Mesendoderm (in vitro differentiated cells): ENCODE measurements around the gene TTC39A.

Source experiments
- DNase-seq: peaks from one replicate; pipeline ENCODE4 v3.0.0; 2013
- H2AK5ac ChIP-seq: 2 replicates; pipeline ENCODE4 v1.6.1; 2013; ENCODE audit warnings: low read length, inconsistent platforms
- H2BK120ac ChIP-seq: 2 replicates; pipeline ENCODE4 v1.6.1; 2013; ENCODE audit warnings: low read depth, mild to moderate bottlenecking, low read length, moderate library complexity, mixed read lengths
- H2BK15ac ChIP-seq: replicated peaks from 2 replicates; pipeline ENCODE4 v1.6.1; 2013; ENCODE audit warnings: low read depth, mild to moderate bottlenecking, moderate library complexity
- H2BK5ac ChIP-seq: 2 replicates; pipeline ENCODE4 v1.6.1; 2013; ENCODE audit warnings: low read length, inconsistent platforms
- H3K18ac ChIP-seq: 2 replicates; pipeline ENCODE4 v1.6.1; 2013; ENCODE audit warnings: mild to moderate bottlenecking, low read length, mixed read lengths
- H3K23ac ChIP-seq: one replicate; pipeline ENCODE4 v1.6.1; 2013; ENCODE audit warnings: low read length
- H3K27ac ChIP-seq: 2 replicates; pipeline ENCODE4 v1.5.1; 2013; ENCODE audit warnings: low read depth, mild to moderate bottlenecking, inconsistent platforms, low read length, moderate library complexity
- H3K27me3 ChIP-seq: 2 replicates; pipeline ENCODE4 v1.6.1; 2013; ENCODE audit warnings: low read length, control low read depth, mild to moderate bottlenecking, inconsistent platforms; ENCODE audit not compliant: insufficient read depth, poor library complexity
- H3K36me3 ChIP-seq: 2 replicates; pipeline ENCODE4 v1.6.1; 2013; ENCODE audit warnings: low read length, inconsistent platforms; ENCODE audit not compliant: control insufficient read depth, insufficient read depth
- H3K4ac ChIP-seq: one replicate; pipeline ENCODE4 v1.6.1; 2013; ENCODE audit warnings: low read depth, mild to moderate bottlenecking, low read length, moderate library complexity
- H3K4me1 ChIP-seq: 2 replicates; pipeline ENCODE4 v1.6.1; 2013; ENCODE audit warnings: low read depth, low read length, inconsistent platforms; ENCODE audit not compliant: control insufficient read depth
- H3K4me2 ChIP-seq: 2 replicates; pipeline ENCODE4 v1.6.1; 2013; ENCODE audit warnings: low read length
- H3K4me3 ChIP-seq: 2 replicates; pipeline ENCODE4 v1.5.1; 2013; ENCODE audit warnings: mild to moderate bottlenecking, low read length
- H3K56ac ChIP-seq: one replicate; pipeline ENCODE4 v1.6.1; 2013; ENCODE audit warnings: low read length
- H3K79me1 ChIP-seq: 2 replicates; pipeline ENCODE4 v1.6.1; 2013; ENCODE audit warnings: low read length, inconsistent platforms
- H3K79me2 ChIP-seq: 2 replicates; pipeline ENCODE4 v1.6.1; 2013; ENCODE audit warnings: mild to moderate bottlenecking, low read length; ENCODE audit not compliant: control insufficient read depth, insufficient read depth
- H3K9ac ChIP-seq: 2 replicates; pipeline ENCODE4 v1.6.1; 2013; ENCODE audit warnings: low read length, inconsistent platforms
- H4K5ac ChIP-seq: one replicate; pipeline ENCODE4 v1.6.1; 2013; ENCODE audit warnings: low read length
- H4K8ac ChIP-seq: one replicate; pipeline ENCODE4 v1.6.1; 2013; ENCODE audit warnings: low read depth, mild to moderate bottlenecking, control low read depth, low read length, moderate library complexity
- WGBS: extraction: QIAGEN DNeasy Blood & Tissue Kit; methylation state at CpG from one replicate; pipeline ENCODE4 v1.1.7; 2013; ENCODE audit warnings: low lambda C conversion rate, missing lambda C conversion rate; ENCODE audit not compliant: insufficient coverage; ENCODE audit errors: extremely low coverage; 5-methylcytosine and 5-hydroxymethylcytosine counted together

The TTC39A gene

DNA sequence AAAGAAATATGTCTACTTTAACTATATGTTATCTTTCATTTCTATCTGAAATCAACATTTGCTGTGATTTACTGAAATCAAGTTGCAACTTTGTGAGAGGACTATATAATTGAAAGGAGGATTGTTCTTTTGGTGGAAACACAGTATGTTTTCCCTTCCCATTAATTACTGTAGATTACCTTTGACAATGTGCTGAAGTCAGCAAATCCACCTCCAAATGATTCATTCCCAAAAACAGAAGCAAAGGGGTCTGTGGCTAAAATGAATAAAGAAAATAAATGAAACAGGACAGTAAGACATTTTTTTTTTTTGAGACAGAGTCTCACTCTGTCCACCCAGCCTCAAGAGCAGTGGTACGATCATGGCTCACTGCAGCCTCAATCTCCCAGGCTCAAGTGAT lies 35.4 kb upstream of the TTC39A start:
- H2BK120ac ChIP-seq = no peak overlapping the region
- no peaks in the 10 kb centered on the region for H3K79me1 ChIP-seq
- WGBS = no CpG with 5 or more reads among the region's 1 CpG
- DNase-seq = no peak
- H3K18ac ChIP-seq = no peak overlapping the region
- no peak overlapping the region for H3K23ac ChIP-seq
- H3K4ac ChIP-seq = no peak overlapping the region
- no peaks in the 10 kb centered on the region for H3K79me2 ChIP-seq
- H4K5ac ChIP-seq = no peak overlapping the region
- H3K27me3 ChIP-seq = no peaks in the 10 kb centered on the region
- H2AK5ac ChIP-seq = no peak overlapping the region
- no peaks in the 10 kb centered on the region for H3K36me3 ChIP-seq
- H3K4me2 ChIP-seq = no peak overlapping the region
- H3K56ac ChIP-seq = no peak overlapping the region
- H3K4me1 ChIP-seq = no peaks in the 10 kb centered on the region
- no peak overlapping the region for H2BK5ac ChIP-seq
- no peak overlapping the region for H2BK15ac ChIP-seq
- H3K4me3 ChIP-seq = no peak overlapping the region
- H3K9ac ChIP-seq = no peak overlapping the region
- H3K27ac ChIP-seq = no peak overlapping the region
- no peak overlapping the region for H4K8ac ChIP-seq

DNA sequence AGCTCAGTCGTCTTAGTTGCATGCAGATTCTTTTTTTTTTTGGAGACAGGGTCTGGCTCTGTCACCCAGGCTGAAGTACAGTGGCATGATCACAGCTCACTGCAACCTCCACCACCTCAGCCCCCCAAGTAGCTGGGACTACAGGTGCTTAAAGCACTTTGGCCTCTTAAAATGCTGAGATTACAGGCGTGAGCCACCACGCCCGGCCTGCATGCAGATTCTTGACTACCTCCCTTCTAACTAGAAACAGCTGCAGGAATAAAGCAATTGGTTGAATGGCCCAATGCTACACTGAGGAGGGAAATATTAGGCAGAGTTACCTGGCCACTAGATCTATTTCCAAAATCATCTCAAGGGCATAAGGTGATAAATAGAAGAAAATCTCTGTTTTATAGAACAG lies 29.5 kb upstream of the TTC39A start:
- no peak for DNase-seq
- Histone ChIP-seq H3K79me2 (no peaks in the 10 kb centered on the region), H3K79me1 (no peaks in the 10 kb centered on the region), H3K27me3 (no peaks in the 10 kb centered on the region), H3K36me3 (no peaks in the 10 kb centered on the region), H2BK5ac (no peak overlapping the region), H3K56ac (no peak overlapping the region), H4K5ac (no peak overlapping the region), H2BK120ac (no peak overlapping the region), H3K9ac (no peak overlapping the region), H3K23ac (no peak overlapping the region), H3K4ac (no peak overlapping the region), H3K27ac (no peak overlapping the region), H2AK5ac (no peak overlapping the region), H3K4me1 (no peaks in the 10 kb centered on the region), H3K4me3 (no peak overlapping the region), H3K4me2 (no peak overlapping the region), H2BK15ac (no peak overlapping the region), H3K18ac (no peak overlapping the region), H4K8ac (no peak overlapping the region)
- WGBS = no CpG with 5 or more reads among the region's 4 CpGs

DNA sequence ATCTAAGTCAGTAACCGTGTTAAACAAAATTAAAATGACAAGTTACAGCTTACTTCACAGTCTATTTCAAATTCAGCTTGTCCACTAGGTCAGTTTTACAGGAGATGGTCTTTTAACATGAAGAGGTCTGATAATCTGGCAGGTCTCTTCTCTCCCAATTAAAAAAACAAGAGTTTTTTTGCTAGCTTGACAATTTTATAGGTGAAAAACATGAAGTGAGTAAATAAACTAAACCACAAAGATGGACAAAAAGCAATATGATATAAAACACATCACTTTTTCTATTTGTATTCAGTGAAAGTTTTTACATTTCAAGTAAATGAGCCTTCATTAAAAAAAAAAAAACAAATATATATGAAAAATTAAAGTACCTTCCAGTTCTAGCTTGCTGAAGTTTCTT lies 25.0 kb upstream of the TTC39A start:
- DNase-seq = no peak
- no peak overlapping the region for H3K23ac ChIP-seq
- no peak overlapping the region for H3K9ac ChIP-seq
- no peak overlapping the region for H4K8ac ChIP-seq
- H2BK15ac ChIP-seq = no peak overlapping the region
- H3K4me2 ChIP-seq = no peak overlapping the region
- H3K18ac ChIP-seq = no peak overlapping the region
- H3K79me1 ChIP-seq = no peaks in the 10 kb centered on the region
- no CpG with 5 or more reads among the region's 1 CpG for WGBS
- H3K27ac ChIP-seq = no peak overlapping the region
- no peak overlapping the region for H3K56ac ChIP-seq
- no peak overlapping the region for H3K4me3 ChIP-seq
- H2AK5ac ChIP-seq = no peak overlapping the region
- H3K36me3 ChIP-seq = no peaks in the 10 kb centered on the region
- H3K27me3 ChIP-seq = no peaks in the 10 kb centered on the region
- H4K5ac ChIP-seq = no peak overlapping the region
- H2BK120ac ChIP-seq = no peak overlapping the region
- no peaks in the 10 kb centered on the region for H3K4me1 ChIP-seq
- H3K79me2 ChIP-seq = no peaks in the 10 kb centered on the region
- no peak overlapping the region for H3K4ac ChIP-seq
- no peak overlapping the region for H2BK5ac ChIP-seq

DNA sequence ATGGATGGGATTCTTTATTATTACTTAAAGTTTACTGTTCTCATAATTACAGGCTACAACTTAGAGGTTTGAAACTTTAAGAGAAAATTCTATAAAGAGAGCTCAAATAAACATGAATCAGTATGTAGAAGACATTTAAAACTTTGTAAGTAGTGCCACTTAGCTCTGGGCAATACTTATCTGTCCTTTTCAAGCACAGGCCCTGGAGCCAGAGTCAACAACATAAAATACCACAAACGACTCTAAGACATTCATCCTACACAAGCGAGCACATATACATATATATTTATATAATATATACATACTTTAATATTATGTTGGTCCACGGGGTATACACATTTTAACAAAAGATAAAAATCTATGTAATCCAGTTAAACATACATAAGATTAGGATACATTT lies 24.1 kb upstream of the TTC39A start:
- H3K27me3 ChIP-seq = no peaks in the 10 kb centered on the region
- H2AK5ac ChIP-seq = no peak overlapping the region
- no peaks in the 10 kb centered on the region for H3K79me1 ChIP-seq
- DNase-seq = no peak
- no peak overlapping the region for H3K4me3 ChIP-seq
- no peak overlapping the region for H3K4me2 ChIP-seq
- no peak overlapping the region for H3K9ac ChIP-seq
- H2BK120ac ChIP-seq = no peak overlapping the region
- H2BK15ac ChIP-seq = no peak overlapping the region
- no peak overlapping the region for H3K23ac ChIP-seq
- no peak overlapping the region for H3K56ac ChIP-seq
- H3K36me3 ChIP-seq = no peaks in the 10 kb centered on the region
- no peak overlapping the region for H4K5ac ChIP-seq
- no peaks in the 10 kb centered on the region for H3K79me2 ChIP-seq
- no peaks in the 10 kb centered on the region for H3K4me1 ChIP-seq
- no CpG with 5 or more reads among the region's 3 CpGs for WGBS
- no peak overlapping the region for H4K8ac ChIP-seq
- no peak overlapping the region for H3K4ac ChIP-seq
- no peak overlapping the region for H3K27ac ChIP-seq
- H3K18ac ChIP-seq = no peak overlapping the region
- no peak overlapping the region for H2BK5ac ChIP-seq

DNA sequence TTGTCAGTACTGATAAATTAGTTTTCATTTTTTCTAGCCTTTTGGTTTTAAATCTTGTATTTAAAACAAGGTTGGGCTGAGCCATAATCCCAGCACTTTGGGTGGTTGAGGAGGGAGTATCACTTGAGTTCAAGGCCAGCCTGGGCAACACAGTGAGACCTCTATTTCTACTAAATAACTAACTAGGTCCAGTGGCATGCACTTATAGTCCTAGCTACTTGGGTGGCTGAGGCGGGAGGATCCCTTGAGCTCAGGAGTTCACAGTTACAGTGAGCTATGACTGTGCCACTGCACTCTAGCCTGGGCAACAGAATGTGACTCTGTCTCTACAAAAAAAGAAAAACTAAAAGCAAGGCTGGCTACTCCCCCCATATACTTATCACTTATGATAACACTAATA lies 21.5 kb upstream of the TTC39A start:
- Histone ChIP-seq H3K4ac (no peak overlapping the region), H2BK5ac (no peak overlapping the region), H2BK15ac (no peak overlapping the region), H3K56ac (no peak overlapping the region), H3K4me1 (no peaks in the 10 kb centered on the region), H3K18ac (no peak overlapping the region), H4K8ac (no peak overlapping the region), H2BK120ac (no peak overlapping the region), H3K23ac (no peak overlapping the region), H3K27me3 (no peaks in the 10 kb centered on the region), H3K9ac (no peak overlapping the region), H4K5ac (no peak overlapping the region), H3K4me2 (no peak overlapping the region), H2AK5ac (no peak overlapping the region), H3K27ac (no peak overlapping the region), H3K4me3 (no peak overlapping the region), H3K79me2 (no peaks in the 10 kb centered on the region), H3K79me1 (no peaks in the 10 kb centered on the region), H3K36me3 (no peaks in the 10 kb centered on the region)
- WGBS = no CpG with 5 or more reads among the region's 1 CpG
- no peak for DNase-seq

DNA sequence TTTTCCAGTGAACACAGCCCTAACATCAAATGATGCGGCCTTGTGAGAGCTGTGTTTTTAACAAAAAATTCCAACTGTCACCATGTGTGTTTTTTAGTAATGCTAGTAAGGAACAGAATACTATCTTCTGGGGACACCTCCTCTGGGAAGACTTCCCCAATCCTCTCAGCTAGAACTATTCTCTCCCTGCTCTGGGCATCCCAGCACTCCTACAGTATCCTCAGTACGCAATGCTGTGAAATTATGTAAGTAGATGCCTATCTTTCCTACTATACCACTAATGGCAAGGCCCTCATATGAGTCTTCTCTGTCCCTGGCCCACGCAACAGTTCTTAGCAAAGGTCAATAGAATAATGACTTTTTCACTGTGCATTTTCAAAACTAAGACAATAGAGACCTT lies 19.5 kb upstream of the TTC39A start:
- Histone ChIP-seq H2AK5ac (no peak overlapping the region), H3K23ac (no peak overlapping the region), H3K27ac (no peak overlapping the region), H3K27me3 (no peaks in the 10 kb centered on the region), H3K18ac (no peak overlapping the region), H2BK120ac (no peak overlapping the region), H2BK5ac (no peak overlapping the region), H3K36me3 (no peaks in the 10 kb centered on the region), H3K79me2 (no peaks in the 10 kb centered on the region), H3K4me2 (no peak overlapping the region), H3K4ac (no peak overlapping the region), H4K5ac (no peak overlapping the region), H4K8ac (no peak overlapping the region), H2BK15ac (no peak overlapping the region), H3K79me1 (no peaks in the 10 kb centered on the region), H3K4me1 (no peaks in the 10 kb centered on the region), H3K4me3 (no peak overlapping the region), H3K56ac (no peak overlapping the region), H3K9ac (no peak overlapping the region)
- no CpG with 5 or more reads among the region's 3 CpGs for WGBS
- DNase-seq = no peak
